Chondrocyte (in vitro differentiated cells): ENCODE data around the gene PIGW. TPM values are rescaled to one million over a fixed set of nuclear protein-coding genes. Genes with fewer than 3 reads are reported as not detected.

Source experiments
- DNase-seq: peaks from one replicate; pipeline ENCODE4 v3.0.0; 2021; ENCODE audit warnings: mixed read lengths, low spot score
- H3K27ac Mint-ChIP-seq: one replicate; pipeline ENCODE4 v1.8.0; 2021; ENCODE audit warnings: mild to moderate bottlenecking, moderate library complexity, mixed read lengths; ENCODE audit not compliant: unreplicated experiment
- H3K27me3 Mint-ChIP-seq: 2 replicates; pipeline ENCODE4 v1.8.0; 2021; ENCODE audit warnings: low read depth, mixed read lengths
- H3K36me3 Mint-ChIP-seq: 2 replicates; pipeline ENCODE4 v1.8.0; 2021; ENCODE audit warnings: low read depth, mixed read lengths
- H3K4me1 Mint-ChIP-seq: 2 replicates; pipeline ENCODE4 v1.8.0; 2021; ENCODE audit warnings: low read depth, mild to moderate bottlenecking, mixed read lengths
- H3K4me3 Mint-ChIP-seq: one replicate; pipeline ENCODE4 v1.8.0; 2021; ENCODE audit warnings: mild to moderate bottlenecking, moderate library complexity, mixed read lengths; ENCODE audit not compliant: unreplicated experiment
- H3K9me3 Mint-ChIP-seq: 2 replicates; pipeline ENCODE4 v1.8.0; 2021; ENCODE audit warnings: low read depth, mixed read lengths
- CTCF ChIP-seq: fragments of 200-600 bp; sonication (generic); IDR thresholded peaks from 2 replicates; pipeline ENCODE4 v1.5.0; 2021; ENCODE audit warnings: antibody characterized with exemption, mild to moderate bottlenecking, moderate library complexity
- total RNA-seq: library from RNA; stranded (reverse); gene quantifications from 3 replicates; pipeline ENCODE4 v1.2.1, GENCODE V29; 2021

Gene PIGW
- total RNA-seq, 1 donor from 2014 or later: 10.5 TPM

GRCh38 chr17:36493956-36494355 lies 40.8 kb upstream of the PIGW start:
- Mint-ChIP-seq H3K4me3 (no peak overlapping the region), H3K27me3 (no peaks in the 10 kb centered on the region), H3K4me1 (peaks cover 16% of the 10 kb centered on the region), H3K36me3 (peaks cover 21% of the 10 kb centered on the region), H3K27ac (no peak overlapping the region), H3K9me3 (peaks cover 5% of the 10 kb centered on the region)
- no peak for DNase-seq
- no peak for TF ChIP-seq CTCF

GRCh38 chr17:36494674-36495073 lies 40.1 kb upstream of the PIGW start:
- H3K27me3 Mint-ChIP-seq: no peaks in the 10 kb centered on the region
- no peak overlapping the region for H3K4me3 Mint-ChIP-seq
- TF ChIP-seq CTCF: no peak
- H3K36me3 Mint-ChIP-seq: peaks cover 19% of the 10 kb centered on the region
- DNase-seq: no peak
- no peak overlapping the region for H3K27ac Mint-ChIP-seq
- peaks cover 14% of the 10 kb centered on the region for H3K4me1 Mint-ChIP-seq
- peaks cover 5% of the 10 kb centered on the region for H3K9me3 Mint-ChIP-seq

DNA sequence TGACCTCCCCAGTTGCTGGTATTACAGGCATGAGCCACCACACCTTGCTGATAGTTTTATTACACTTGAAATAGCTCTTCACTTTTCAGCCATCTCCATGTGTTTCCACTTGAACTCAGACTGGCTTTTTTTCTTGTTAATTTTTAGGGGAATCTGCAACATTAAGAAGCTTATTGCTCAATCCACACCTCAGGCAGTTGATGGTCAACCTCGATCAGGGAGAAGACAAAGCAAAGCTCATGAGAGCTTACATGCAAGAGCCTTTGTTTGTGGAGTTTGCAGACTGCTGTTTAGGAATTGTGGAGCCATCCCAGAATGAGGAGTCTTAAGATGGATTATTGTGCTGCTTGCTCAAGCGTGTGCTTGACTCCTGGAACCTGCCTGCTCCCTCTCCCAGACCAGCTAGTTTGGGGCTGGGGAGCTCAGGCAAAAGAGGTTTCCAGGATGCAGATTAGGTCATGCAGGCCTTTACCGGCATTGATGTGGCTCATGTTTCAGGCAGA lies 39.7 kb upstream of the PIGW start:
- DNase-seq: no peak
- TF ChIP-seq CTCF: no peak
- Mint-ChIP-seq H3K4me3 (no peak overlapping the region), H3K27ac (no peak overlapping the region), H3K9me3 (peaks cover 3% of the 10 kb centered on the region), H3K4me1 (peaks cover 14% of the 10 kb centered on the region), H3K27me3 (no peaks in the 10 kb centered on the region), H3K36me3 (peaks cover 17% of the 10 kb centered on the region)

DNA sequence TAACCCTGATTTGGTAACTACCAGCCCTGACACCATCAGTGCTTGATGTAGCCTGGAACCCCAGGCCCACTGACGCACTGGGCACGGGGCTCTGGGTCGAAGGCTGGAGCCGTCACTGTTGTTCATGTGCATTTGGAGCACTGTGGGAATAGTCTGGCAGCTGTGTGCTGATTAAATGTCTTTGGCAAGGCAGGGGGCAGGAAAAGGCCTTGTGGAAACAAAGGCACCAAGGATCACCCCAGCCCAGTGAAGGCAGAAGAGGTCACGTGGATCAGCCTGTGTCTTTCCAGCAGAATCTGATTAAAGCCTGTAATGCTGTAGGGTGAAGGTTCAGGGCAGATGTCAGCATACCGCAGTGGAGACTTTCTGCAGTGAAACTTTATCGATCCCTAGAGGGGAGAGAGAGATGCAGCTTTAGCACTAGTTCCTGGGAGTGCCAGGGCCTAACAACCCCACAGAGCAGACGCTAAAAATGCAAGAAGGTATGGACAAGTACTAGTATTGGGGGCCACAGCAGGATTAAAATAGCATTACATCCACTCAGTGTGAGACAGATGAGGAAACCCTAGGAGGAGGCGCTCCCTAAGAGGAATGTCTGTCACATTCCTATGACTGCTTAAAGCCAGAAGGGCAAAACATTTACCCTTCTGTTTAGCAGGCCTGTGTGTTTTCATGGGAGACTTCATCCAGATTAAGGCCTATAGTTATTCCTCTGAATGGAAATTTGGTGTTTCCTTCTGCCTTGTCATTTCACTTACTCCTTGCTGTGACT lies 38.6 kb upstream of the PIGW start:
- Mint-ChIP-seq H3K36me3 (peaks cover 17% of the 10 kb centered on the region), H3K4me3 (no peak overlapping the region), H3K27me3 (no peaks in the 10 kb centered on the region), H3K9me3 (no peaks in the 10 kb centered on the region), H3K4me1 (peaks cover 14% of the 10 kb centered on the region), H3K27ac (peak overlapping the region; percentile 80)
- no peak for TF ChIP-seq CTCF
- DNase-seq: peak; percentile 35

DNA sequence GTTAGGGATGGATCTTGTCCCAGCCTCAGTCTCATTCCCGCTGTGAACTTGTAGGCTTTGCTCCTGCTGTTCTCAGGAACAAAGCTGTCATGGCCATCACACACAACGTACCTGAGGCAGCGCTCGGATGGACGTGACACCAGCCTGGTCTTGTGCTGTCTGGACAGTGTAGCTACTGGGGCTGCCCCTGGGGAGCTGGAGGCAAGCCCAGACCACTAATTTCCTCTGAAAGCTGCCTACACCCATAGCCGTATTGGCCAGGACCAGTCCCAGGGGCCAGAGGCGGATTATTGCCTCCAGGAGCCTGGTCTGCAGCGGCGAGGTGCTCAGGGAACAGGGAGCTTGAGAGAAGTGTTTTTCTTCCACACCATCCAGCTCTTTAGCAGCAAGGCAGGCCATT lies 36.6 kb upstream of the PIGW start:
- H3K9me3 Mint-ChIP-seq: no peaks in the 10 kb centered on the region
- peak; percentile 60 for DNase-seq
- no peak overlapping the region for H3K4me3 Mint-ChIP-seq
- TF ChIP-seq CTCF: no peak
- no peaks in the 10 kb centered on the region for H3K27me3 Mint-ChIP-seq
- no peak overlapping the region for H3K27ac Mint-ChIP-seq
- H3K4me1 Mint-ChIP-seq: peaks cover 14% of the 10 kb centered on the region
- peaks cover 21% of the 10 kb centered on the region for H3K36me3 Mint-ChIP-seq
